DMS53 treated with DMSO at 0.1 percent for 48 hours (cell line): ENCODE data around the gene CA6.
"Not testable (repeated sequence)": the region's sequence is repeated elsewhere in the genome, so short reads cannot be mapped to it uniquely, and the experiment has no call there.

Experiments used
- DNase-seq: peaks from one replicate; lab custom pipeline; 2025; ENCODE audit not compliant: unreplicated experiment; lab: John Stamatoyannopoulos, UW

CA6 gene

GRCh38 chr1:9004031-9004699 is 58.5 kb downstream of the CA6 start:
- no peak for DNase-seq

- peak; percentile 69 for DNase-seq
Observed at GRCh38 chr1:9004700-9005394, 59.2 kb downstream of the CA6 start.

GRCh38 chr1:9005395-9005708 is 59.7 kb downstream of the CA6 start:
- DNase-seq = no peak

- DNase-seq = no peak
Observed at GRCh38 chr1:9006956-9007615, 61.4 kb downstream of the CA6 start.

GRCh38 chr1:9008236-9008635 is 62.6 kb downstream of the CA6 start:
- no peak for DNase-seq

- peak; percentile 86 for DNase-seq
Observed at GRCh38 chr1:9009438-9010370, 64.0 kb downstream of the CA6 start.

GRCh38 chr1:9010781-9011323 is 65.2 kb downstream of the CA6 start:
- no peak for DNase-seq

- DNase-seq = no peak
Observed at GRCh38 chr1:9013819-9014218, 68.2 kb downstream of the CA6 start.

- DNase-seq = no peak
Observed at GRCh38 chr1:9014475-9015375, 69.1 kb downstream of the CA6 start.

- no peak for DNase-seq
Observed at GRCh38 chr1:9016455-9016854, 70.8 kb downstream of the CA6 start.

GRCh38 chr1:9018333-9018732 is 72.7 kb downstream of the CA6 start:
- no peak for DNase-seq

GRCh38 chr1:9019896-9020295 is 74.2 kb downstream of the CA6 start:
- DNase-seq = no peak

GRCh38 chr1:9020305-9020704 is 74.6 kb downstream of the CA6 start:
- no peak for DNase-seq

- not testable (repeated sequence) for DNase-seq
Observed at GRCh38 chr1:9022026-9022738, 76.5 kb downstream of the CA6 start.

- no peak for DNase-seq
Observed at GRCh38 chr1:9022773-9023172, 77.1 kb downstream of the CA6 start.
